ENCODE results near the gene CRK. TPM values are rescaled to one million over a fixed set of nuclear protein-coding genes. Genes with fewer than 3 reads are reported as not detected.

The CRK gene
- total and polyA plus RNA-seq, 2 donors (not counting 1 experiment from before 2014, with no cell fraction given) = 120 to 138 TPM

DNA sequence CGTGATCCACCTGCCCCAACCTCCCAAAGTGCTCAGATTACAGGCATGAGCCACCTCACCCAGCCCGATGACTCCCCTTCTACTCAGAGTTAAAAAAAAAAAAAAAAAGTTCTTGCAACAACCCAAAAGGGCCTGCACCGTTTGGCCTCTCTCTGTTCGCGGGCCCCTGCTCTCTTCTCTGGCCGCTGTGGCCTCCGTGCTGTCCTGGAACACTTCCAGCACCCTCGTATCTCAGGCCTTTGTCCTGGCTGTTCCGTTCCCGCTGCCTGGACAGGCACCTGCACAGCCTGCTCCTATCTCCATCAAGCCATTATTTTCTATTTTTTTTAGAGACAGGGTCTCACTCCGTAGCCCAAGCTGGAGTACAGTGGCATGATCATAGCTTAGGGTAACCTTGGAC, 25.7 kb upstream of the CRK start:
- no peak for DNase-seq (ENCODE audit: low read depth in 2 of 2)
- Histone ChIP-seq H3K27ac (ENCODE audit: insufficient read depth, low read length) (no peak overlapping the region), H3K4me1 (ENCODE audit: control insufficient read depth, extremely low read depth, insufficient read depth, low read length) (peaks cover 10% of the 10 kb centered on the region), H3K36me3 (ENCODE audit: control insufficient read depth, insufficient read depth, low read length) (peaks cover 39% of the 10 kb centered on the region), H3K9ac (ENCODE audit: insufficient read depth, low read length) (no peak overlapping the region), H3K79me2 (ENCODE audit: control insufficient read depth, insufficient read depth, low read length) (peaks cover 21% of the 10 kb centered on the region), H3K4me2 (ENCODE audit: extremely low read depth, insufficient read depth, low read length) (no peak overlapping the region), H4K20me1 (ENCODE audit: control insufficient read depth, extremely low read depth, insufficient read depth, low read length) (no peaks in the 10 kb centered on the region), H3K9me3 (ENCODE audit: control insufficient read depth, insufficient read depth, low read depth, low read length) (no peaks in the 10 kb centered on the region), H3K27me3 (ENCODE audit: control insufficient read depth, insufficient read depth, low read length) (no peaks in the 10 kb centered on the region), H2AFZ (ENCODE audit: low read length) (no peak overlapping the region), H3K4me3 (replicated peaks in 1 of 4; ENCODE audit: control extremely low read depth in 1 of 4, insufficient read depth in 1 of 4, low read depth in 3 of 4, low read length in 4 of 4) (no peak overlapping the region)
- TF ChIP-seq, protein P1, sequence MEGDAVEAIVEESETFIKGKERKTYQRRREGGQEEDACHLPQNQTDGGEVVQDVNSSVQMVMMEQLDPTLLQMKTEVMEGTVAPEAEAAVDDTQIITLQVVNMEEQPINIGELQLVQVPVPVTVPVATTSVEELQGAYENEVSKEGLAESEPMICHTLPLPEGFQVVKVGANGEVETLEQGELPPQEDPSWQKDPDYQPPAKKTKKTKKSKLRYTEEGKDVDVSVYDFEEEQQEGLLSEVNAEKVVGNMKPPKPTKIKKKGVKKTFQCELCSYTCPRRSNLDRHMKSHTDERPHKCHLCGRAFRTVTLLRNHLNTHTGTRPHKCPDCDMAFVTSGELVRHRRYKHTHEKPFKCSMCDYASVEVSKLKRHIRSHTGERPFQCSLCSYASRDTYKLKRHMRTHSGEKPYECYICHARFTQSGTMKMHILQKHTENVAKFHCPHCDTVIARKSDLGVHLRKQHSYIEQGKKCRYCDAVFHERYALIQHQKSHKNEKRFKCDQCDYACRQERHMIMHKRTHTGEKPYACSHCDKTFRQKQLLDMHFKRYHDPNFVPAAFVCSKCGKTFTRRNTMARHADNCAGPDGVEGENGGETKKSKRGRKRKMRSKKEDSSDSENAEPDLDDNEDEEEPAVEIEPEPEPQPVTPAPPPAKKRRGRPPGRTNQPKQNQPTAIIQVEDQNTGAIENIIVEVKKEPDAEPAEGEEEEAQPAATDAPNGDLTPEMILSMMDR (conservative IDR thresholded peaks at IDR 0.05 in 1 of 2, IDR thresholded peaks at IDR 0.05 in 1 of 2; ENCODE audit: low read depth in 1 of 2, low read length in 2 of 2) = no peak
- no peak for TF ChIP-seq EZH2 (IDR thresholded peaks at IDR 0.05; ENCODE audit: low read length, missing control alignments)

DNA sequence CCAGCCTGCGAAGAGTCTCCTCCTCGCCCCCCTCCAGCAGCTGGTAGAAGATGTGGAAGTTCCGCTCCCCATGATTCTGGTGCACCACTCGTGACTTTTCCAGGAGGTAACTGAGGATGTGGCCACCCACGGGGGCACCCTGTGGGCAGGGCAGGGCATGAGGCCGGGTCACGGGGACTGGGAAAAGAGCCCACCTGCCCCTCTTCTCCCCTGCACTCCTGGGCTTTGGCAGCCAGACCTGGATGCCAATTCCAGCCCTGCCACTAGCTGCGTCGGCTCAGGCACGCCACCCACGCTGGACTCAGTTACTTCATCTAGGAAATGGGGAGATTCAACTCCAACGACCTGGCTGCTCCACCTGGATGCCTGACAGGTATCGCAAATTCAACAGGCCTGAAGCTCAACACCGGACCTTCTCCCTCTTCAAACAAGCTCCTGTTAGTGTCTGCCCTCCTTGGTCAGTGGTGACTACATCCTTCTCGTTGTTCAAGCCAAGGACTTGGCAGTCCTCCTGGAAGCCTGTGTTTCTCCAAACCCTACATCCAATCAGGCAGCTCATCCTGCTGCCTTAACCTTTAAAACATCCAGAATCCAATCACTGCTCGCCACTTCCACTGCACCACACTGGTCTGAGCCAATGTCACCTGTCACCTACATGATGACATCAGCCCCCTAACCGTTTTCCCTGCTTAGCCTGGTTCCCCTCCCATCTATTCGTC, 24.9 kb upstream of the CRK start:
- TF ChIP-seq EZH2 (IDR thresholded peaks at IDR 0.05; ENCODE audit: low read length, missing control alignments) = no peak
- TF ChIP-seq, protein P1 (conservative IDR thresholded peaks at IDR 0.05 in 1 of 2, IDR thresholded peaks at IDR 0.05 in 1 of 2; ENCODE audit: low read depth in 1 of 2, low read length in 2 of 2) = no peak
- Histone ChIP-seq H3K4me1 (ENCODE audit: control insufficient read depth, extremely low read depth, insufficient read depth, low read length) (peaks cover 10% of the 10 kb centered on the region), H3K36me3 (ENCODE audit: control insufficient read depth, insufficient read depth, low read length) (peaks cover 39% of the 10 kb centered on the region), H3K9me3 (ENCODE audit: control insufficient read depth, insufficient read depth, low read depth, low read length) (no peaks in the 10 kb centered on the region), H3K27me3 (ENCODE audit: control insufficient read depth, insufficient read depth, low read length) (no peaks in the 10 kb centered on the region), H3K4me2 (ENCODE audit: extremely low read depth, insufficient read depth, low read length) (no peak overlapping the region), H3K4me3 (replicated peaks in 1 of 4; ENCODE audit: control extremely low read depth in 1 of 4, insufficient read depth in 1 of 4, low read depth in 3 of 4, low read length in 4 of 4) (no peak overlapping the region), H3K9ac (ENCODE audit: insufficient read depth, low read length) (no peak overlapping the region), H3K27ac (ENCODE audit: insufficient read depth, low read length) (no peak overlapping the region), H2AFZ (ENCODE audit: low read length) (no peak overlapping the region), H4K20me1 (ENCODE audit: control insufficient read depth, extremely low read depth, insufficient read depth, low read length) (no peaks in the 10 kb centered on the region), H3K79me2 (ENCODE audit: control insufficient read depth, insufficient read depth, low read length) (peaks cover 21% of the 10 kb centered on the region)
- DNase-seq (ENCODE audit: low read depth in 2 of 2) = peak; percentile 69 to 79

DNA sequence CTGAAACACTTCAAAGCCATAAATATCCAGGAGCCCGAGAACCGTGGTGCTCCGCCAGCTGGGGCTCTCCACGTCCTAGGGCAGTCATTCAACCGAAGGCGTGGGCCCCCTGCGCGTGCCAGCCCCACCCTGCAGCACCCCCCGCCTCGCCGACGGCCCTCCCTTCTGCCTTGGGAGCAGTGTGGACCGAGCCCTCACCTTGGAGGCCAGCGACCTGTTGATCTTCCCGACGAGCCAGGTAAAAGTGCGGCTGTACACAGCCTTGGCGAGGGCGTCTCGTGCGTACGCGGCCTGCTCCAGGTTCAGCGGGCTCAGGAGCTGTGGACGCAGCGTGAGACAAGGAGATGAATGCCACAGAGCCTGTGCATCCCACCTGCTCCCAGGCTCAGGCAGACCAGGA, 22.4 kb upstream of the CRK start:
- H3K27ac ChIP-seq (ENCODE audit: insufficient read depth, low read length) = no peak overlapping the region
- no peaks in the 10 kb centered on the region for H3K9me3 ChIP-seq (ENCODE audit: control insufficient read depth, insufficient read depth, low read depth, low read length)
- no peak overlapping the region for H3K4me3 ChIP-seq (replicated peaks in 1 of 4; ENCODE audit: control extremely low read depth in 1 of 4, insufficient read depth in 1 of 4, low read depth in 3 of 4, low read length in 4 of 4)
- no peaks in the 10 kb centered on the region for H4K20me1 ChIP-seq (ENCODE audit: control insufficient read depth, extremely low read depth, insufficient read depth, low read length)
- peaks cover 45% of the 10 kb centered on the region for H3K36me3 ChIP-seq (ENCODE audit: control insufficient read depth, insufficient read depth, low read length)
- no peaks in the 10 kb centered on the region for H3K27me3 ChIP-seq (ENCODE audit: control insufficient read depth, insufficient read depth, low read length)
- no peak for DNase-seq (ENCODE audit: low read depth in 2 of 2)
- H3K9ac ChIP-seq (ENCODE audit: insufficient read depth, low read length) = no peak overlapping the region
- H3K4me2 ChIP-seq (ENCODE audit: extremely low read depth, insufficient read depth, low read length) = no peak overlapping the region
- H2AFZ ChIP-seq (ENCODE audit: low read length) = no peak overlapping the region
- TF ChIP-seq, protein P1 (conservative IDR thresholded peaks at IDR 0.05 in 1 of 2, IDR thresholded peaks at IDR 0.05 in 1 of 2; ENCODE audit: low read depth in 1 of 2, low read length in 2 of 2) = no peak
- no peak for TF ChIP-seq EZH2 (IDR thresholded peaks at IDR 0.05; ENCODE audit: low read length, missing control alignments)
- peaks cover 6% of the 10 kb centered on the region for H3K4me1 ChIP-seq (ENCODE audit: control insufficient read depth, extremely low read depth, insufficient read depth, low read length)
- peaks cover 6% of the 10 kb centered on the region for H3K79me2 ChIP-seq (ENCODE audit: control insufficient read depth, insufficient read depth, low read length)

All from fibroblast of lung (primary cell).